GM18511 (cell line): ENCODE measurements around the gene ATR.
"Not testable (repeated sequence)": the region's sequence is repeated elsewhere in the genome, so short reads cannot be mapped to it uniquely, and the experiment has no call there.

Source experiments
- ATAC-seq: cut with Tn5 transposase; IDR thresholded peaks from one replicate; pipeline ENCODE4 v1.9.1; 2021; ENCODE audit warnings: mild to moderate bottlenecking, moderate library complexity; ENCODE audit not compliant: unreplicated experiment

ATR gene

DNA sequence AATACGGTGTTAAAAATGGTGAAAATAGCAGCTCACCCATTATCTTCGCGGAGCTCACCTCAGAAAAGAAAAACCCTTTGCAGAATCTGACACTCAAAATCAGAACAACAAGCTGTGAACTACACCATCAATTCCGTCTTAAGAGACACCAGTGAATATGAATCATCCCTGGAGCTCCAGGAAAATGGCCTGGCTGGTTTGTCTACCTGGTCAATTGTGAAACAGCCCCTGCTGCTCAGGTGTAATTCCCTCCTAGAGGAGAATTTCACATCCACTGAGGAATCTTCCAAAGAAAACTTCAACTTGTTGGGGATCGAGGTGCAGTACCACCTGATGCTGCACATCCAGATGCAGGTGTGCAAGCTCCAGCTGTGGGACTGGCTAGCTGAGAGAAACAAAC, 127.7 kb downstream of the ATR start:
- no peak for ATAC-seq

GRCh38 chr3:142450189-142450588, 128.3 kb downstream of the ATR start:
- no peak for ATAC-seq

GRCh38 chr3:142447852-142448823, 130.4 kb downstream of the ATR start, which contains the start of gene XRN1:
XRN1 (minus strand) TSS chr3:142448037; CDS start chr3:142447944, 93 bp downstream.
- peak; percentile 84 for ATAC-seq

DNA sequence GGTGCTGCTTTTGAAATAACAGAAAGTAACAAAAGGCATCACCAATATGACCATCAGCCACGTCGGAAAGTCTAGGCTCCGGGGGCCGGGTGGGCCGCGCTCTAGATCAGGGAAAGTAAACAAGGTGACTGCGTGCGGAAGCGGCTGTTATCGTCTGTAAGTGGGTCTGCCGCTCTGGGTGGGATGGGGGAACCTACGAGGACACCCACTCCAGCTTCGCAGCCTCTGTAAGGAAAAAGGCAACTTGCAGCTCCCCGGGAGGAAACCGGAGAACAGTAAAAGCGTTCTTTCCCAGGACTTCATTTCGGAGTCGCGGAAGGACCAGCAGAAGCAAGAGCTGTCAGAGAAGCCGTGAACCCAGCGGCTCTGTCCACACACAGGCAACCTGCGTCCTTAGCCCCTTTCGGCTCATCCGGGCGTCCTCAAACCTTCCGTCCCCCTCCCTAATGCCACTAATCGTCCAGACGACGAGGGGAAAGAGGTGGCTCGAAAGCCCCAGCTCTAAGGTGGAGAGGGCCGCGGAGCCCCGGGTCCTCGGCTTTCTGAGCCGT, 131.2 kb downstream of the ATR start:
- peak; percentile 31 for ATAC-seq

DNA sequence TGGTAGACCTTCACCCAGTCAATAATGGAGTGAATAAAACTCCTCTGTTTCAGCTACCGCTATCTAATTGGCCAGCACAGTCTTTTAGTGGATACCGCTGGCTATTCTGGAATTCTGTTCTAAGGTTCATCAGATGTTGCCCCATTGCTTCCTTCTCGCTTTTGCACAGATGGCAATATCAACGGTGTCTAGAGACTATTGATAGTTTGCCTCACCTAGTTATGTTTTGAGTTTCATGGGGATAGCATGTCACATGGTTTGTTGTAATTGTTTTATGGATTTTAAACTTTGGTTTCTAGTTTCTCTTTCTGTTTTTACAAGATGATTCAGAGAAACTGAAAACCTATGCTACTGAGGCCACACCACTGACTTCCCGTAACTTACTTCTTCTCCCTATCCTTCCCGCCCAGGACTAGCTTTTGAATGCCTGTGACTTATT, 132.7 kb downstream of the ATR start:
- ATAC-seq, result peak; percentile 65

GRCh38 chr3:142444343-142444742, 134.2 kb downstream of the ATR start:
- ATAC-seq, result no peak

DNA sequence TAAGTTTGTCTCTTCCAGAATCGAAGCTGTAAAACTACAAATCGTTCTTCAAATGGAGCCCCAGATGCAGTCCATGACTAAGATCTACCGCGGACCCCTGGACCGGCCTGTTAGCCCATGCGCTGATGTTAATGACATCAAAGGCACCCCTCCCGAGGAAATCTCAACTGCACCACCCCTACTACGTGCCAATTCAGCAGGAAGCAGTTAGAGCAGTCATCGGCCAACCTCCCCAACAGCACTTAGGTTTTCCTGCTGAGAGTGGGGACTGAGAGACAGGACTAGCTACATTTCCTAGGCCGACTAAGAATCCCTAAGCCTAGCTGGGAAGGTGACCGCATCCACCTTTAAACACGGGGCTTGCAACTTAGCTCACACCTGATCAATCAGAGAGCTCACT, 135.5 kb downstream of the ATR start:
- ATAC-seq, result not testable (repeated sequence)

DNA sequence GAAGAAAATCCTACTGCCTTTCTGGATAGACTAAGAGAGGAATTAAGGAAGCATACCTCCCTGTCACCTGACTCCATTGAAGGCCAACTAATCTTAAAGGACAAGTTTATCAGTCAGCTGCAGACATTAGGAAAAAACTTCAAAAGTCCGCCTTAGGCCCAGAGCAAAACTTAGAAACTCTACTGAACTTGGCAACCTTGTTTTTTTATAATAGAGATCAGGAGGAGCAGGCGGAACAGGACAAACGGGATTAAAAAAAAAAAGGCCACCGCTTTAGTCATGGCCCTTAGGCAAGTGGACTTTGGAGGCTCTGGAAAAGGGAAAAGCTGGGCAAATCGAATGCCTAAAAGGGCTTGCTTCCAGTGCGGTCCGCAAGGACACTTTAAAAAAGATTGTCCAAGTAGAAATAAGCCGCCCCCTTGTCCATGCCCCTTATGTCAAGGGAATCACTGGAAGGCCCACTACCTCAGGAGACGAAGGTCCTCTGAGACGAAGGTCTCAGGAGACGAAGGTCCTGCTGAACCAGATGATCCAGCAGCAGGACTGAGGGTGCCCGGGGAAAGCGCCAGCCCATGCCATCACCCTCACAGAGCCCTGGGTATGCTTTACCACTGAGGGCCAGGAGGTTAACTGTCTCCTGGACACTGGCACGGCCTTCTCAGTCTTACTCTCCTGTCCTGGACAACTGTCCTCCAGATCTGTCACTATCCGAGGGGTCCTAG, 138.9 kb downstream of the ATR start:
- not testable (repeated sequence) for ATAC-seq

- ATAC-seq, result not testable (repeated sequence)
Measured at GRCh38 chr3:142438096-142438495, 140.4 kb downstream of the ATR start.

DNA sequence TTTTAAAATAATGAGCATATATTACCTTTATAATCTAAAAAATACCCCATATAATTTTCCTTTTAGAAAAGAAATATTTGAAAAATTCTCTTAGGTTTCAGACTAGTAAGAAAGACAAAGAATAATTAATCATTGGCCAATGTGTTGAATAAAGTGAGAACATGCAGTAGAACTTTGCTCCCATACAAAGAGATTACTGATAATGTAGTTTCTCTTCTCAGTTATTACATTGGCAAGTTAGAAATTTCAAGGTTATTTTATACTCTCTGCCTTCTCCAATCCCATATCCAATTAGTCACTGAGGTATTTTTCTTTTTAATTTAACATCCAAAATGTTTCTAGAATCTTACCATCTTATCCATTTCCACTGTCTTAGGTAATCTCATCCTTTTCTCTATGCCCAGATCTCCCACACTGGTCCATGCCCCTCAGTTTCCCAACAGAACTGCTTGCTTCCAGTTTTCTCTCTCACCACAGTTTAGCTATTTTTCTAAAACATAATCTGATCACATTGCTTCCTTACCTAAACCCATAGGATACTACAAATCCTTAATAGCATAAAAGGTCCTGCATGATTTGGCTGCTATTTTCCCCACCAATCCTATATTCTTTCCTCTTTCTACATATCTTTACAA, 141.5 kb downstream of the ATR start:
- ATAC-seq, result no peak

GRCh38 chr3:142434503-142434902, 144.0 kb downstream of the ATR start:
- no peak for ATAC-seq

GRCh38 chr3:142433110-142433509, 145.4 kb downstream of the ATR start:
- ATAC-seq, result peak; percentile 58

GRCh38 chr3:142429582-142429981, 149.0 kb downstream of the ATR start:
- no peak for ATAC-seq

DNA sequence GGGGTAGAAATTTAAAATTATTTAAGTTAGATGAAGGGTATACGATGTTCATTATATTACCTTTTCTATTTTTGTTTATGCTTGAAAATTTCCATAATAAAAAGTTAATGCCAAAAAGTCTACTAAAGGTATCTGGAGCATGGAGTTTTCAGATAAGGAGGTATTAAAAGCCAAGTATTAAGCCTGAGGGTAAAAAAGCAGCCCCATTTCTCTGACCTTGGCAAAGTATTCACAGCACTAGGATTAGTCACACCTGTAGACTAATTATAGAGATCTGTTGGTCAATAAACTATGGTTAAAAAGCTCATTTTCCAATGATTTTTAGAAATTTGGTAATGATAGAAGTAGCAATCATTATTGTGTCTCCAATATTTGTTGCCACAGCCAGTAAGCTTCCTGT, 153.8 kb downstream of the ATR start:
- no peak for ATAC-seq

- ATAC-seq, result no peak
Measured at GRCh38 chr3:142418926-142419592, 159.5 kb downstream of the ATR start.

GRCh38 chr3:142417302-142417701, 161.2 kb downstream of the ATR start:
- no peak for ATAC-seq

DNA sequence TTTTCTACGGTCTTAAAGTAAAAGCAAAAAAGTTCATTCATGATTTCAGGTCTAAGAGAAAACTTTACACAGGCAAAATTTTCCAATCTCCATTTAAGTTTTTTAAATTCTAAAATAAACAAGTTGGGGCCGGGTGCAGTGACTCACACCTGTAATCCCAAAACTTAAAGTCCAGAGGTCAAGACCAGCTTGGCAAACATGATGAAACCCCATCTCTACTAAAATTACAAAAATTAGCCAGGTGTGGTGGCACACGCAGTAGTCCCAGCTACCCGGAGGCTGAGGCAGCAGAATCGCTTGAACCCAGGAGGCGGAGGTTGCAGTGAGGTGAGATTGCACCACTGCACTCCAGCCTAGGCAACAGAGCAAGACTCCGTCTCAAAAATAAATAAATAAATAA, 178.0 kb downstream of the ATR start:
- ATAC-seq, result not testable (repeated sequence)
